ENCODE results near the gene ATP11C.

ATP11C gene

DNA sequence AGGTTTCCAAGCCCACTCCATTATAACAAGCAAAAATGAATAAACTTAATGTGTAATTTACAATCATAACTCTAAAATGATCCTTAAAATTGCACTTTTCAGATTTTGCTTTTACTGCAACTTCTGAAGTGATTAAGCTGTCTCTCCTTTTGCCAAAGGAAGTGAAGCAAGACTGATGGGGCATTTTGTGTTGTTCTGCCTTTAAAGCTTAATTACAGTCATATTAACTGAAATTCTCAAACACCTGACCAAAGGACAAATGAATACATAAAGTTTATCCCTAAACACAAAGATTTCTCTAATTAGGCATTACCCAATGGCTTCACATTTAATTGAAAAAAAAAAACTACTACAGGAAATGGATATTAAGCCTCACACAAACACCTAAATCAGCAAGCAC lies 101.8 kb downstream of the ATP11C start:
- TF ChIP-seq FOXP2 (optimal IDR thresholded peaks at IDR 0.05; ENCODE audit: borderline replicate concordance, extremely low read depth, extremely low read length, insufficient read depth) (no peak), TAF1 (IDR thresholded peaks at IDR 0.05; ENCODE audit: borderline replicate concordance, insufficient read depth, low read length) (no peak), SIN3A (IDR thresholded peaks at IDR 0.05; ENCODE audit: borderline replicate concordance, insufficient read depth, low read length) (no peak), POLR2AphosphoS5 (IDR thresholded peaks at IDR 0.05; ENCODE audit: low read depth, low read length) (no peak)
- TF ChIP-seq, protein P1, sequence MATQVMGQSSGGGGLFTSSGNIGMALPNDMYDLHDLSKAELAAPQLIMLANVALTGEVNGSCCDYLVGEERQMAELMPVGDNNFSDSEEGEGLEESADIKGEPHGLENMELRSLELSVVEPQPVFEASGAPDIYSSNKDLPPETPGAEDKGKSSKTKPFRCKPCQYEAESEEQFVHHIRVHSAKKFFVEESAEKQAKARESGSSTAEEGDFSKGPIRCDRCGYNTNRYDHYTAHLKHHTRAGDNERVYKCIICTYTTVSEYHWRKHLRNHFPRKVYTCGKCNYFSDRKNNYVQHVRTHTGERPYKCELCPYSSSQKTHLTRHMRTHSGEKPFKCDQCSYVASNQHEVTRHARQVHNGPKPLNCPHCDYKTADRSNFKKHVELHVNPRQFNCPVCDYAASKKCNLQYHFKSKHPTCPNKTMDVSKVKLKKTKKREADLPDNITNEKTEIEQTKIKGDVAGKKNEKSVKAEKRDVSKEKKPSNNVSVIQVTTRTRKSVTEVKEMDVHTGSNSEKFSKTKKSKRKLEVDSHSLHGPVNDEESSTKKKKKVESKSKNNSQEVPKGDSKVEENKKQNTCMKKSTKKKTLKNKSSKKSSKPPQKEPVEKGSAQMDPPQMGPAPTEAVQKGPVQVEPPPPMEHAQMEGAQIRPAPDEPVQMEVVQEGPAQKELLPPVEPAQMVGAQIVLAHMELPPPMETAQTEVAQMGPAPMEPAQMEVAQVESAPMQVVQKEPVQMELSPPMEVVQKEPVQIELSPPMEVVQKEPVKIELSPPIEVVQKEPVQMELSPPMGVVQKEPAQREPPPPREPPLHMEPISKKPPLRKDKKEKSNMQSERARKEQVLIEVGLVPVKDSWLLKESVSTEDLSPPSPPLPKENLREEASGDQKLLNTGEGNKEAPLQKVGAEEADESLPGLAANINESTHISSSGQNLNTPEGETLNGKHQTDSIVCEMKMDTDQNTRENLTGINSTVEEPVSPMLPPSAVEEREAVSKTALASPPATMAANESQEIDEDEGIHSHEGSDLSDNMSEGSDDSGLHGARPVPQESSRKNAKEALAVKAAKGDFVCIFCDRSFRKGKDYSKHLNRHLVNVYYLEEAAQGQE (IDR thresholded peaks at IDR 0.05; ENCODE audit: insufficient read depth in 1 of 2, low read depth in 2 of 2, low read length in 2 of 2): no peak

DNA sequence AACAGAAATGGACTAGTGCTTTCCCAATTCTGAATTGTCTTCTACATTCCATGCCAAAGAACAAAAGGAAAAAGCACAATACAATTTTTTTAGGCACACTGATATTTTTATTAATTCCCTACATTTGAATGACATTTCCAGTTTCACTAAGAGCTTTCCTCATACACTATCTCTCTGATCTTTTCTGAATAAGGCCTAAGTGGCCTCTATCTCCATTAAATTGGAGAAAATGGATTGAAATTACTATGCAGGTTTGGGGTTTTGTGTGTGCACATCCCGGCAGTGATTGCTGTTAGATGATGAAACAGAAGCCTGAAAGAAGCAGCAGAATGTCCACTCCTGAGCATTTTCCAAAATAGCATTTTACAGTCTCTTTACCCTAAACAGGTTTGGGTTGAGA lies 104.0 kb downstream of the ATP11C start:
- TF ChIP-seq, protein P1 (IDR thresholded peaks at IDR 0.05; ENCODE audit: insufficient read depth in 1 of 2, low read depth in 2 of 2, low read length in 2 of 2): no peak
- TF ChIP-seq POLR2AphosphoS5 (IDR thresholded peaks at IDR 0.05; ENCODE audit: low read depth, low read length) (no peak), FOXP2 (optimal IDR thresholded peaks at IDR 0.05; ENCODE audit: borderline replicate concordance, extremely low read depth, extremely low read length, insufficient read depth) (no peak)

DNA sequence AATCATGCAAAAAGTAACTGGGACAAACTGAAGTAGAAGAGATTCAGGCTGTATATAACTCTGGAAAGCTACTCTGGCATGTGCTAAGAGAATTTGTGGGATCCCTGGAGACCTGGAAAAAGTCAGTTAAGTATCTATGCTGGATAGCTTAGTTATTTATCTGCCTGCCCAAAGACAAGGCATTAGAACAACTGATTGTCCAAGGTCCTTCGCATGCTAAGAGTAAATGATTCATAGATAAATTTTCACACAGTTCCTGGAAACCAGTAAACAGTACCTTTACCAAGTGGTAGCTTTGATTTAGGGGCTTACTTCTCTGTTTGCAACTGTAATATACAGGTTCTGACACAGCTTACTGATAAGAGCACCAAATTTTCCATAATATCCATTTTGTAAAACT lies 104.8 kb downstream of the ATP11C start:
- TF ChIP-seq, protein P1 (IDR thresholded peaks at IDR 0.05; ENCODE audit: insufficient read depth in 1 of 2, low read depth in 2 of 2, low read length in 2 of 2): no peak
- TF ChIP-seq POLR2AphosphoS5 (IDR thresholded peaks at IDR 0.05; ENCODE audit: low read depth, low read length) (no peak), SIN3A (IDR thresholded peaks at IDR 0.05; ENCODE audit: borderline replicate concordance, insufficient read depth, low read length) (no peak), TAF1 (IDR thresholded peaks at IDR 0.05; ENCODE audit: borderline replicate concordance, insufficient read depth, low read length) (no peak)

DNA sequence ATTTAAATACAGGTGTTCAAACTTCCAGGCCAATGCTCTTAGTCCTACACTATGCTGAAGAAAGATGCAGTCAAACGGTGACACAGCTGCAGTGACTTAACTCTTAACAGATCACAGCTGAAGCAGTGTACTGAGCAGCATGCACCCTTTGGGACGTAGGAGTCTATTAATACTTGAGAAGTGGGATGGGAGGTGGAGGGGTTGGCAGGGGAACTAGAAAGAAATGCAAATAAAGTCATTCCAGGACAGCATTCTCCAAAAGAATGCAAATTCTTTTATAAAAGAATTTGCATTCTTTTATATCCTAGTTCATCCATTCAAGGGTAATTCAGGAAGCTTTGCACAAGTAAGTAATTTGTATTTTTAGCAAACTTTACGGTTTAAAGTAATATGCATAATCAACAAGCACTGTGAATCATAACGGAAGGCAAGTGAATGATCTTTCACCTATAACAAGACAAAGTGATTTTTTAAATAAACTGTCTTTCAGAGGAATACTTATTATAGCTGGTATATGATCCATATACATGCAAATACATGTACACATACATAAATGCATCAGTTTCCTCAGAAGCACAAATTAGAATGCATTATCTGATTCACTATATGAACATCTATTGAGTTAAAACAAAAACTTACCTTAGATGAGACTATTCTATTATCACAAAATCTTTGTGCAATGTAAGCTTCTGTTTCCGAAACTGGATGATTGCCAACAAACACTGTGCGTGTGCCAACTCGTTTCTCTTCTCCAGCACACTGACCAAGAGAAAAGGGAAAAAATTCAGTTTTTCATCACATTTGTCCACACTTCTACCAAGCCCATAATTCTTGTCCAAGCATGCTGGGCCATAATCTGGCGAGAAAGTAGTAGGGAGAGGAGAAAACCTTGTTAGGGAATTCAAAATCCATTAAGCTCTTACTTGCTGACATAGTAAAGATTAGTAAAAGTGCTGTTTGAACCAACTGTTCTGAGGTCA lies 106.5 kb downstream of the ATP11C start:
- TF ChIP-seq SIN3A (IDR thresholded peaks at IDR 0.05; ENCODE audit: borderline replicate concordance, insufficient read depth, low read length): no peak
- TF ChIP-seq, protein P1 (IDR thresholded peaks at IDR 0.05; ENCODE audit: insufficient read depth in 1 of 2, low read depth in 2 of 2, low read length in 2 of 2): no peak
- TF ChIP-seq TAF1 (IDR thresholded peaks at IDR 0.05; ENCODE audit: borderline replicate concordance, insufficient read depth, low read length): no peak
- no peak for TF ChIP-seq FOXP2 (optimal IDR thresholded peaks at IDR 0.05; ENCODE audit: borderline replicate concordance, extremely low read depth, extremely low read length, insufficient read depth)
- no peak for TF ChIP-seq POLR2AphosphoS5 (IDR thresholded peaks at IDR 0.05; ENCODE audit: low read depth, low read length)
